Glomerular endothelial cell (primary cell): ENCODE data around the gene RNU6-1. TPM values are rescaled to one million over a fixed set of nuclear protein-coding genes. Genes with fewer than 3 reads are reported as not detected.

Experiments used
- DNase-seq: peaks from one replicate; pipeline ENCODE4 v3.0.0-alpha.2; 2011; ENCODE audit warnings: low read depth, low spot score; ENCODE audit errors: extremely low read depth
- total RNA-seq: library from RNA; depleted of rRNA; stranded (reverse); fragments of >200 nt; gene quantifications from 2 replicates; pipeline ENCODE4 v1.2.3, GENCODE V29; 2015

RNU6-1 gene
- total RNA-seq, 1 donor from 2014 or later, result not detected

GRCh38 chr15:67803996-67804843, 35.6 kb downstream of the RNU6-1 start:
- DNase-seq, result no peak

- DNase-seq, result no peak
Measured at GRCh38 chr15:67803299-67803698, 36.5 kb downstream of the RNU6-1 start.

GRCh38 chr15:67801926-67802914, 37.6 kb downstream of the RNU6-1 start:
- DNase-seq, result no peak

- no peak for DNase-seq
Measured at GRCh38 chr15:67801142-67801541, 38.7 kb downstream of the RNU6-1 start.

DNA sequence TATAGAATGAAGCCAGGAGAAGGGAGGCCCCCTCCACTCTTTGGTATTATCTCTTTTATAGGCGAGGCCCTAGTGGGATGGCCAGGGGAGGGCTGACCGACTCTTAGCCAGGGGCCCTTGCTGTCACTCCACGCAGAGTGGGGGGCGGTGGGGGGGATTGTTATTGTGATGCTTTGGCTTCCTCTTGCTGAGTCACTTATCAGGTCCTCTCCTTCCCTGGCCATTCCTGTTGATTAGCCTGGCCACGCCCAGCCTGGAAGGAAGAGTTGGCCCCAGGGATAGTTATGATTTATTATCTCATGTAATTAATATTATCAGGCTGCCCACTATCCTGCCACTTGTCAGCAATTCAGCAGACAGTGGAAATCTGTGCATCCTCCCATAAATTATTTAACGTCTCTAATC, 40.0 kb downstream of the RNU6-1 start:
- no peak for DNase-seq

GRCh38 chr15:67796196-67797127, 43.4 kb downstream of the RNU6-1 start:
- DNase-seq, result no peak

GRCh38 chr15:67794832-67795574, 44.8 kb downstream of the RNU6-1 start:
- no peak for DNase-seq

DNA sequence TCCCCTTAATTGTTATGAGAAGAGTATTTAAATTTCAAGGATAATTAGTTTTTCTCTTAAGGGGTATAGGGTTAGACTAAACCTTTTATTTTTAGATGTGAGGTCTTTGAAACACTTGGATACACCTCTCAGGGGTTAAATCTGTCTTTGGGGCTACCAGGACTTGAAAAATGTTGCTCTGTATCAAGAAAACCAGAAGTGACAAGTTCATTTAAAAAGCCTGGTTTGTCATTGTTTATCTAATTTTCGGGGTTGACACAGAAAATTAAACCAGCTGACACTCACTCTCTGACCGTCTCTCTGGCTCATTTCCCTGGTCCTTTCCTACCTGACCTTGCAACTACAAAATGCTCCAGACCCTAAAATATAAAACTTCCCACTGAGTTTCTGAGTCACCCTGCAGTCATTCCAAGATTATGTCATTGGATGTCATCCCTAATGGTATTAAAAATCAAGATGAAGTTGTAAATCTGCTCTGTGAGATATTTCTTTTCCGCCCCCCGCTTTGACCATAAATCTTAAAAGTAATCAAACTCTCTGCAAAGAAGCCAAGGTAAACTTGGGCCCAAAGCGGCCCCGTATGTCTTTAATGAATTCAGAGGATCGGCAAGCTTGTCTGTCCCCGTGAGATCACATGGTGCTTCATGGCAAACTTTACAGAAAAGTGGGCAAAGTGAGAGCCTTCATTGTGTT, 47.4 kb downstream of the RNU6-1 start:
- DNase-seq, result no peak

DNA sequence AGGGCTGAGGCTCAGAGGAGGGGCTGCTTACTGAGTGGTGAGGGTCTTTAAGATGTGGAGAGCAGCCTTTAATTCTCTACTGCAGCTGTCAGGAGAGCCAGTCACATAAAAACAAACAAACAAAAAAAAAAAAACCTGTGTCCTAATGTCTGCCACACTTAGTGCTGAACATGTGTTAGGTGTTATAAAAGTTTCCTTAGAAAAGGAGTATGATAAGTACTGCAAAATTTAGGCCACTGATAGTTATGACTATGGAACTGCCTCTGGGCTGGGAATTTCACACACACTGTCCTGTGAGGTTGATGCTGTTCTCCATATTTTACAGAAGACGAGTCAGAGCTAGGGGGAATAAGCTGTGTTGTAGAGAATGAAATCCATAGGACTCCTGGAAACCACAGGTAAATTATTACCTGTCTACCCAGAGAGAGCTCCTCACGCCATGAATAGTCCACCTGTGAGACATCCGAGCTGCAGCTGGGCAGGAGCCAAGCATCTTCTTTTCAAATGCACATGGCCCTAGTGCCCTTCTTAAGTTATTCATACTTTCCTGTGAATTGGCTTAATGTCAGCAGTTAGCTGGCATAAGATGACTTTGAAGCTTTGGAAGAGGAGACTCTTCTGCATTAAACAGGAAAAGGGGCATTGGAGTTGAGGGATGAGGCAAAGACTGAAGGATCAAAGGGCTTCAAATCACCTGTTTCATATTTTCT, 49.1 kb downstream of the RNU6-1 start:
- no peak for DNase-seq

Other genes with a start within 250 kb of the RNU6-1 start
- 0.19 TPM in 1 of 2 replicates, not detected in the other for gene SKOR1, start 14.5 kb downstream of the RNU6-1 start, total RNA-seq
- gene PIAS1, start 214.3 kb upstream of the RNU6-1 start, total RNA-seq, result 10.6 and 24.5 TPM in 2 replicates